ENCODE data around the gene AASDH. TPM values are rescaled to one million over a fixed set of nuclear protein-coding genes. Genes with fewer than 3 reads are reported as not detected.

AASDH gene
- total RNA-seq, 2 experiments from 2014 or later: 10.4 to 13.9 TPM

GRCh38 chr4:56345458-56345857 is 41.8 kb downstream of the AASDH start:
- no peaks in the 10 kb centered on the region for H4K20me1 ChIP-seq (ENCODE audit: insufficient read depth, low read length)
- H3K36me3 ChIP-seq (ENCODE audit: insufficient read depth, low read length): peaks cover 19% of the 10 kb centered on the region
- H3K27ac ChIP-seq (ENCODE audit: low read depth, low read length, poor library complexity, severe bottlenecking): no peak overlapping the region
- H3K4me1 ChIP-seq (ENCODE audit: insufficient read depth, low read length, poor library complexity, severe bottlenecking): no peaks in the 10 kb centered on the region
- no peaks in the 10 kb centered on the region for H3K79me2 ChIP-seq (ENCODE audit: insufficient read depth, low read depth, low read length)
- H3K4me2 ChIP-seq (ENCODE audit: low read length): no peak overlapping the region
- no peak for DNase-seq (ENCODE audit: low spot score)
- TF ChIP-seq EZH2phosphoT487 (IDR thresholded peaks at IDR 0.05; ENCODE audit: borderline replicate concordance, low read depth, low read length): no peak
- no peak for TF ChIP-seq CTCF (conservative IDR thresholded peaks at IDR 0.05; ENCODE audit: low read length)
- no TSS peak for BruUV-seq (replicated peaks)
- no peak overlapping the region for H2AFZ ChIP-seq (ENCODE audit: low read length)
- ChIA-PET POLR2A (interaction anchor here (0.6 kb wide), 1 partner anchor 479 kb away, joined by 3 read pairs; no protein-coding TSS in a partner anchor), CTCF (ENCODE audit: unreplicated experiment) (no interaction called here)
- intact Hi-C loops (cut with micrococcal nuclease; ENCODE audit: unreplicated experiment): no loop called here
- no peaks in the 10 kb centered on the region for H3K9me3 ChIP-seq (ENCODE audit: low read length)
- no peaks in the 10 kb centered on the region for H3K9me2 ChIP-seq (ENCODE audit: insufficient read depth, low read length)
- H3K4me3 ChIP-seq (ENCODE audit: low read depth, low read length, poor library complexity, severe bottlenecking): no peak overlapping the region

- no peak for DNase-seq (ENCODE audit: low spot score)
- POLR2A ChIA-PET: no interaction called here
- Histone ChIP-seq H3K9me3 (ENCODE audit: low read length) (no peaks in the 10 kb centered on the region), H3K36me3 (ENCODE audit: insufficient read depth, low read length) (peaks cover 11% of the 10 kb centered on the region), H3K27ac (ENCODE audit: low read depth, low read length, poor library complexity, severe bottlenecking) (no peak overlapping the region), H4K20me1 (ENCODE audit: insufficient read depth, low read length) (no peaks in the 10 kb centered on the region), H3K79me2 (ENCODE audit: insufficient read depth, low read depth, low read length) (no peaks in the 10 kb centered on the region), H3K4me2 (ENCODE audit: low read length) (no peak overlapping the region), H3K4me1 (ENCODE audit: insufficient read depth, low read length, poor library complexity, severe bottlenecking) (no peaks in the 10 kb centered on the region), H3K9me2 (ENCODE audit: insufficient read depth, low read length) (no peaks in the 10 kb centered on the region), H2AFZ (ENCODE audit: low read length) (no peak overlapping the region), H3K4me3 (ENCODE audit: low read depth, low read length, poor library complexity, severe bottlenecking) (no peak overlapping the region)
- intact Hi-C loops (cut with micrococcal nuclease; ENCODE audit: unreplicated experiment): no loop called here
- CTCF ChIA-PET (ENCODE audit: unreplicated experiment): no interaction called here
- no peak for TF ChIP-seq CTCF (conservative IDR thresholded peaks at IDR 0.05; ENCODE audit: low read length)
- TF ChIP-seq EZH2phosphoT487 (IDR thresholded peaks at IDR 0.05; ENCODE audit: borderline replicate concordance, low read depth, low read length): no peak
- BruUV-seq (replicated peaks): no TSS peak
Measured at GRCh38 chr4:56342746-56343145, 44.5 kb downstream of the AASDH start.

DNA sequence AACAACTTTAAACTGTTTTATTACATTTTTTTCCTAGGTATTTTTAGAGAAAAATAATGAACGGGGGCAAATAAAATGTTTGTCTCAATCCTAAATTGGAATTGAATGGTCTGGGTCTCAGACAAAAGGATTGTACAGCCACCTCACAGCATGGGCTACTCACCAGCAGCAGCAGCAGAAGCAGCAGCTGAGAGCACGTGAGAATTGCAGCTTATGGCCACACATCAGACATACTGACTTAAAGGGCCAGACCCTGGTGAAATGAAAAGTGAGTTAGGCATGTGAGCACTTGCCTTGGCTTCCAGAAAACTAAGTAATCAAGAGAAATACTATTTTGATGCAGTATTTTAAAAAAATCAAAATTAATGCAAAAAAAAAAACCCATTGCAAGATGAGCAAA is 56.6 kb downstream of the AASDH start:
- Histone ChIP-seq H3K79me2 (ENCODE audit: insufficient read depth, low read depth, low read length) (no peaks in the 10 kb centered on the region), H3K27ac (ENCODE audit: low read depth, low read length, poor library complexity, severe bottlenecking) (no peak overlapping the region), H3K9me2 (ENCODE audit: insufficient read depth, low read length) (no peaks in the 10 kb centered on the region), H3K4me3 (ENCODE audit: low read depth, low read length, poor library complexity, severe bottlenecking) (no peak overlapping the region), H3K4me1 (ENCODE audit: insufficient read depth, low read length, poor library complexity, severe bottlenecking) (no peaks in the 10 kb centered on the region), H2AFZ (ENCODE audit: low read length) (no peak overlapping the region), H3K4me2 (ENCODE audit: low read length) (no peak overlapping the region), H3K36me3 (ENCODE audit: insufficient read depth, low read length) (peaks cover 27% of the 10 kb centered on the region; the same call in 1 of the 2 replicates), H3K9me3 (ENCODE audit: low read length) (no peaks in the 10 kb centered on the region), H4K20me1 (ENCODE audit: insufficient read depth, low read length) (no peaks in the 10 kb centered on the region)
- CTCF ChIA-PET (ENCODE audit: unreplicated experiment): no interaction called here
- BruUV-seq (replicated peaks): no TSS peak
- POLR2A ChIA-PET: no interaction called here
- intact Hi-C loops (cut with micrococcal nuclease; ENCODE audit: unreplicated experiment): no loop called here
- TF ChIP-seq CTCF (conservative IDR thresholded peaks at IDR 0.05; ENCODE audit: low read length): no peak
- no peak for TF ChIP-seq EZH2phosphoT487 (IDR thresholded peaks at IDR 0.05; ENCODE audit: borderline replicate concordance, low read depth, low read length)
- no peak for DNase-seq (ENCODE audit: low spot score)

Data from OCI-LY7 (cell line).